HG03378 (cell line): ENCODE data around the gene RTTN.
"Not testable (repeated sequence)": the region's sequence is repeated elsewhere in the genome, so short reads cannot be mapped to it uniquely, and the experiment has no call there.

ENCODE experiments used
- ATAC-seq: cut with Tn5 transposase; IDR thresholded peaks from one replicate; pipeline ENCODE4 v1.9.1; 2021; ENCODE audit warnings: mild to moderate bottlenecking, moderate library complexity; ENCODE audit not compliant: unreplicated experiment

Gene RTTN

DNA sequence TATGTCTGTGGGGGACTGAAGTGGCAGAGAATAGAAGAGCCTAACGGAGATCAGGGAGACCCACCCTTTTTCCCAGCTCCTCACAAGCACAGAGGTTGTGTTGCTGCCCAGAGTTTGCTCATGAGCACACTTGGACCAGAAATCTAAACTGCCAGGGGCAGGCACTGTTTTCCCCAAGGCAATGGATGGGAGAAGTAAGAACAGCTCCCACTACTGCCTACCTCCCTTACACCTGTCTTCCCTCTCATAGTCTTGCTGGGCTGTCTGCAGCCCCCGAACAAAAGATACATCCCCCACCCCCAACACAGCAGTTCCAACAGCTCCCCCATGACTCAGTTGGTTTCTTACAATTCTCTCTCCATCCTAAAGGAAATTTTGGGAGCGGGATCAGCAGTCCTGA is 209.7 kb downstream of the RTTN start:
- no peak for ATAC-seq

DNA sequence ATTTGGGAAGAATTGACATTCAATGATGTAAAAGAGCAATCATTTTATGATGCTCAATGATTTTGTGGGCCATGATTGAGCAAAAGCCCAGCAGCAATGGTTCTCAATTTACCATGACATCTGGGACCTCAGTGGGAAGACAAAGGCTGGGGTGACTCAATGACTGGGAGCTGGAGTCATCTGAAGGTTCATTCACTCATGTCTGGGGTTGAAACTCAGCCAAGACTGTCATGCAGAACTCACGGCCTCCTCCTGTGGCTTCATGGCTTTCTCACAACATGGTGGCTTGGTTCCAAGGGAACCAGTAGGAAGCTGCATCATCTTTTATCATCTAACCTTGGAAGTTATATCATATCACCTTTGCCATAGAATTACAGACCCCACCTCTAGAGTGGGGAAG is 212.7 kb downstream of the RTTN start:
- ATAC-seq = no peak

DNA sequence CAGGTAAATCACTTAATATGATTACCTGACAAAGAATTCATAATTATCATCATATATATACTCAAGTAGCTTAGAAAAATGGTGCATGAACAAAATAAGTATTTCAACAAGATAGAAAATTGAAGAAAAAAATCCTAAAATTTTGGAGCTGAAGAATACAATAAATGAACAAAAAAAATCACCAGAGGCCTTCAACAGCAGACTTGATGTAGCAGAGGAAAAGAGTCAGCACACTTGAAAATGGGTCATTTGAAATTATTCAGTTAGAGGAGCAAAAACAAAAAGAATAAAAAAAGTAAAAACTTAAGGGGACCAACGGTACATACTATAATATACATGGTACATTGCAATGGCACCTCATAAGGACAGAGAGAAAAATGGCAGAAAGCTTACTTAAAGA is 217.6 kb downstream of the RTTN start:
- ATAC-seq = no peak

- no peak for ATAC-seq
Measured at GRCh38 chr18:69985239-69985638, 220.2 kb downstream of the RTTN start.

- ATAC-seq = no peak
Measured at GRCh38 chr18:69982417-69982816, 223.1 kb downstream of the RTTN start.

- ATAC-seq = peak; percentile 63
Measured at GRCh38 chr18:69981948-69982347, 223.5 kb downstream of the RTTN start.

GRCh38 chr18:69980982-69981804 is 224.3 kb downstream of the RTTN start:
- ATAC-seq = no peak

- no peak for ATAC-seq
Measured at GRCh38 chr18:69980509-69980908, 225.0 kb downstream of the RTTN start.

- peak; percentile 82 for ATAC-seq
Measured at GRCh38 chr18:69978732-69979715, 226.5 kb downstream of the RTTN start.

- ATAC-seq = not testable (repeated sequence)
Measured at GRCh38 chr18:69975294-69975693, 230.2 kb downstream of the RTTN start.

GRCh38 chr18:69974365-69974764 is 231.1 kb downstream of the RTTN start:
- no peak for ATAC-seq

- no peak for ATAC-seq
Measured at GRCh38 chr18:69969491-69969890, 236.0 kb downstream of the RTTN start.

DNA sequence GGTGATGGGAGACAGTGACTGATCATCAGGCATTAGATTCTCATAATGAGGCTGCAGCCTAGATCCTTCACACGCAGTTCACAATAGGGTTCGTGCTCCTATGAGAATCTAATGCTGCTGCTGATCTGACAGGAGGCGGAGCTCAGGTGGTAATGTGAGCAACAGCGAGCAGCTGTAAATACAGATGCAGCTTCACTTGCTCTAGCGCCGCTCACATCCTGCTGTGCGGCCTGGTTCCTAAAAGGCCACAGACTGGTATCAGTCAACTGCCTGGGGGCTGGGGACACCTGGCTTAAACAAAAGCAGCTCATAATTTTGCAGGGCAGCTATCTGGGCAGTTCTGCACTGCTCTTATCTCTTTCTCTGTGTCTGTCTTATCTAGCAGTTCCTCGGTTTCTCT is 237.4 kb downstream of the RTTN start:
- ATAC-seq = no peak

DNA sequence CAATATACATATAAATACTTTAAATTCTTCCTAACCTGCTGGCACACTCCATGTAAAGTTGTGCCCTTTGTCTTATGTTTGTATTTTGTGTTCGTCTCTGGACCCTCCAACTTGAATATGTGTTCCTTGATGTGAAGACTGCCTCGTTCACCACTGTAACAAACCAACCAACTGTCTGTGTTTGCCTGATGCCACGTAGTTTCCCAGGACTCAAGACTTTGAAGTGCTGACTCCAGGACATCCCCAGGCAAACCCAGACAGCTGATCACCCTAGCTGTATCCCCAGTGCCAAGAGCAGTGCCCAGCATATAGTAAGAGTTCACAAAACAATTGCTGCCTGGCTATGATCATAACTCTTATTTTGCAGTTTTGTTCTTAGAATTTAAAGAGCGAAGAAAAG is 242.3 kb downstream of the RTTN start:
- ATAC-seq = no peak

- ATAC-seq = no peak
Measured at GRCh38 chr18:69961718-69962117, 243.8 kb downstream of the RTTN start.

GRCh38 chr18:69958422-69958821 is 247.1 kb downstream of the RTTN start:
- peak; percentile 65 for ATAC-seq

DNA sequence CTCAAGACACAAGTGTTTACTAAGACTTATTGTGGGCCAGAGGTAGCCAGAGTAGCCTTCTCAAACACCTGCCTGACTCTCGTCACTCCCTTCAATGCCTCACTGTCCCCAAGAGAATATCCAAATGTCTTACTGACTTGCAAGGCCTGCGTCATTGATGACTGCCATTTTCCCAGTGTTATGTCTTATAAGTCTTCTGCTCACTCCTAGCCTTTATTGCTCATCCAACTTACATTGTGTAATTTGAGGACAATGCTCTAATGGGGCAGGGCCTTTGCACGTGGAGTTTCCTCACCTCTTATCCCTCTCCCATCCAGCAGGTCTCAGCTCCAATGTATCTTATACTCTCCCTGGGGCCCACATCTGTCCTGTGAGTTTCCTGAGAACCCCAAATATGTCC is 247.7 kb downstream of the RTTN start:
- no peak for ATAC-seq

- no peak for ATAC-seq
Measured at GRCh38 chr18:69956665-69957620, 248.5 kb downstream of the RTTN start.

GRCh38 chr18:69956057-69956456 is 249.4 kb downstream of the RTTN start:
- no peak for ATAC-seq

DNA sequence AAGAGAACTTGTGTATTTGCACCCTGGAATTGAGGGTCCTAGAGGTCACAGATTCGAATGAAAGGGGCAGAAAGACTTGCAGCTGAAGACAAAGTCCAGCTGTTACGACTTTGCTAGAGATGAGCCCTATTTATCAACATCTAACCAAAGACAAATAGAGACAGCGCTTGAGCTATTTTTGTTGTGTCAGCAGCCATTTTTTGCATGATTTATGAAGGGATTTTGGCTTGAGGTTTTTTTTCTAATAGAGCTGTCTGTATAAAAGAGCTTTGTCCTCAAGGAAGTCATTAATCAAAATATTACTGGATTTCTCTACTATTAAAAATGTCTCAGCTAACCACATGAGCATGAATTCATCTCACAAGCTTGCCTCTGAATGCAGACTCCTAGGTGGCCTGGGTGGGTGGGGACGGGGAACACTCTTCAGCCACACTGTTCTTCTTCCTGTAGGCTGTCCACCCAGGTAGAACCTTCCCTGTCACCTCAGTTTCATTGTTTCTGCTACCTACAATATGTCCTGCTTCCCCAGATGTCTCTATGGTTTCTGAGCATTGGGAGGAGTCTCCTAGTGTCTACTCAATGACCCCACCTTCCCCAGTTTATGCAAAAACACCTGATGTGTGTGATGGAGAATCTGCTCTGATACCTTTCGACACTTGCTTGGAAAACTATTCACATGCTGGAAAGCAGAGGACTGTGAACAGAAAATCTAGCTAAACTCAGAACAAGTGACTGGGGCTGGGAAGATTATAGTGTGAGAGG is 250.6 kb downstream of the RTTN start:
- no peak for ATAC-seq
